Measurements from ENCODE around the gene OR2H1.
"Not testable (repeated sequence)": the region's sequence is repeated elsewhere in the genome, so short reads cannot be mapped to it uniquely, and the experiment has no call there.

The OR2H1 gene

GRCh38 chr6:29456971-29457370, at the start of gene OR2H1, which contains the start of gene OR11A1:
Gene OR2H1, plus strand, starts transcription at chr6:29457155. Its CDS starts 4,615 bp downstream, at chr6:29461770.
Gene OR11A1, minus strand, starts transcription at chr6:29457071. Its CDS starts 29,430 bp downstream, at chr6:29427641.
- no peak within 1 kb of the TSS for H3K4me3 ChIP-seq (ENCODE audit: low read length)
- TF ChIP-seq CTCF (conservative IDR thresholded peaks at IDR 0.05; ENCODE audit: low read depth, low read length) = no peak
- DNase-seq (ENCODE audit: low read depth) = no peak

GRCh38 chr6:29414588-29414987, 42.4 kb upstream of the OR2H1 start, which contains the start of gene OR12D1:
Gene OR12D1, plus strand, starts transcription at chr6:29414928.
- peak; percentile 37 for TF ChIP-seq CTCF (conservative IDR thresholded peaks at IDR 0.05; ENCODE audit: low read depth, low read length)
- no peak within 1 kb of the TSS for H3K4me3 ChIP-seq (ENCODE audit: low read length)
- DNase-seq (ENCODE audit: low read depth) = no peak

GRCh38 chr6:29419516-29419915, 37.4 kb upstream of the OR2H1 start:
- no peak for TF ChIP-seq CTCF (conservative IDR thresholded peaks at IDR 0.05; ENCODE audit: low read depth, low read length)
- no peak overlapping the region for H3K4me3 ChIP-seq (ENCODE audit: low read length)
- DNase-seq (ENCODE audit: low read depth) = peak; percentile 12

GRCh38 chr6:29424168-29424567, 32.8 kb upstream of the OR2H1 start:
- DNase-seq (ENCODE audit: low read depth) = no peak
- no peak overlapping the region for H3K4me3 ChIP-seq (ENCODE audit: low read length)
- no peak for TF ChIP-seq CTCF (conservative IDR thresholded peaks at IDR 0.05; ENCODE audit: low read depth, low read length)

- DNase-seq (ENCODE audit: low read depth) = no peak
- TF ChIP-seq CTCF (conservative IDR thresholded peaks at IDR 0.05; ENCODE audit: low read depth, low read length) = no peak
- no peak overlapping the region for H3K4me3 ChIP-seq (ENCODE audit: low read length)
Observed at GRCh38 chr6:29424575-29424974, 32.4 kb upstream of the OR2H1 start.

GRCh38 chr6:29425075-29425474, 31.9 kb upstream of the OR2H1 start:
- DNase-seq (ENCODE audit: low read depth) = no peak
- TF ChIP-seq CTCF (conservative IDR thresholded peaks at IDR 0.05; ENCODE audit: low read depth, low read length) = no peak
- no peak overlapping the region for H3K4me3 ChIP-seq (ENCODE audit: low read length)

GRCh38 chr6:29426654-29427053, 30.3 kb upstream of the OR2H1 start:
- no peak for TF ChIP-seq CTCF (conservative IDR thresholded peaks at IDR 0.05; ENCODE audit: low read depth, low read length)
- no peak overlapping the region for H3K4me3 ChIP-seq (ENCODE audit: low read length)
- DNase-seq (ENCODE audit: low read depth) = no peak

- not testable (repeated sequence) for H3K4me3 ChIP-seq (ENCODE audit: low read length); DNase-seq (ENCODE audit: low read depth)
Observed at GRCh38 chr6:29436730-29437129, 20.2 kb upstream of the OR2H1 start.

All from retinal pigment epithelial cell (primary cell).